OCI-LY3 (cell line): ENCODE measurements around the gene UNC119B.

Experiments
- H2AFZ ChIP-seq: fragments of 200-600, 300-600 bp; shearing (Covaris generic); 2 replicates; pipeline ENCODE4 v1.6.0; 2014; ENCODE audit warnings: antibody characterized with exemption, low read depth, low read length
- H3K27ac ChIP-seq: fragments of 200-600, 300-600 bp; sonication (generic); 2 replicates; pipeline ENCODE4 v1.5.1; 2014; ENCODE audit warnings: mild to moderate bottlenecking, low read length, moderate library complexity, mixed read lengths
- H3K27me3 ChIP-seq: fragments of 200-600, 300-600 bp; sonication (generic); 2 replicates; pipeline ENCODE4 v1.6.1; 2014; ENCODE audit warnings: low read depth, low read length, mixed read lengths
- H3K36me3 ChIP-seq: fragments of 200-600, 300-600 bp; sonication (generic); replicated peaks from 2 replicates; pipeline ENCODE3; 2014; ENCODE audit warnings: low read depth, low read length, mixed read lengths
- H3K4me1 ChIP-seq: fragments of 300-600, 200-600 bp; sonication (generic); 2 replicates; pipeline ENCODE4 v1.6.1; 2014; ENCODE audit warnings: low read length, mixed read lengths
- H3K4me2 ChIP-seq: fragments of 200-600, 300-600 bp; sonication (generic); 2 replicates; pipeline ENCODE4 v1.6.1; 2014; ENCODE audit warnings: low read length, mixed read lengths
- H3K4me3 ChIP-seq: fragments of 300-600, 200-600 bp; sonication (generic); 2 replicates; pipeline ENCODE4 v1.5.1; 2014; ENCODE audit warnings: antibody characterized with exemption, mild to moderate bottlenecking, low read length, moderate library complexity
- H3K79me2 ChIP-seq: fragments of 300-600, 200-600 bp; shearing (Covaris generic); 2 replicates; pipeline ENCODE4 v1.6.1; 2014; ENCODE audit warnings: mild to moderate bottlenecking, low read length, mixed read lengths
- H3K9ac ChIP-seq: fragments of 300-600, 200-600 bp; shearing (Covaris generic); 2 replicates; pipeline ENCODE4 v1.6.0; 2014; ENCODE audit warnings: mild to moderate bottlenecking, low read length, moderate library complexity
- H3K9me3 ChIP-seq: fragments of 200-600, 300-600 bp; shearing (Covaris generic); 2 replicates; pipeline ENCODE4 v1.6.1; 2014; ENCODE audit warnings: low read length, mixed read lengths; ENCODE audit not compliant: insufficient read depth
- H4K20me1 ChIP-seq: fragments of 200-600, 300-600 bp; sonication (generic); 2 replicates; pipeline ENCODE4 v1.6.1; 2016; ENCODE audit warnings: low read length, mixed read lengths; ENCODE audit not compliant: insufficient read depth
- CTCF ChIP-seq: fragments of 200-600, 300-600 bp; sonication (generic); IDR thresholded peaks from 2 replicates; pipeline ENCODE4 v1.5.1; 2014; ENCODE audit warnings: antibody characterized with exemption, low read length, low read depth
- EZH2phosphoT487 ChIP-seq: fragments of 200-600 bp; shearing (Covaris generic); IDR thresholded peaks from 2 replicates; pipeline ENCODE4 v1.6.1; 2018; ENCODE audit warnings: antibody characterized with exemption, mixed run types, low read depth

UNC119B gene

GRCh38 chr12:120693848-120694247 lies 16.4 kb upstream of the UNC119B start:
- H3K4me2 ChIP-seq: no peak overlapping the region
- peaks cover 53% of the 10 kb centered on the region for H4K20me1 ChIP-seq
- H3K27me3 ChIP-seq: no peaks in the 10 kb centered on the region
- H3K4me3 ChIP-seq: no peak overlapping the region
- H2AFZ ChIP-seq: no peak overlapping the region
- H3K9me3 ChIP-seq: no peaks in the 10 kb centered on the region
- TF ChIP-seq CTCF (no peak), EZH2phosphoT487 (no peak)
- H3K4me1 ChIP-seq: peaks cover 35% of the 10 kb centered on the region
- H3K36me3 ChIP-seq: peaks cover 72% of the 10 kb centered on the region
- H3K27ac ChIP-seq: no peak overlapping the region
- no peak overlapping the region for H3K9ac ChIP-seq
- H3K79me2 ChIP-seq: peaks cover 65% of the 10 kb centered on the region

GRCh38 chr12:120696626-120697025 lies 13.6 kb upstream of the UNC119B start:
- Histone ChIP-seq H3K36me3 (peaks cover 88% of the 10 kb centered on the region), H3K4me1 (peaks cover 29% of the 10 kb centered on the region), H3K27ac (peak overlapping the region; percentile 44), H2AFZ (no peak overlapping the region), H4K20me1 (peaks cover 27% of the 10 kb centered on the region), H3K79me2 (peaks cover 37% of the 10 kb centered on the region), H3K9ac (no peak overlapping the region), H3K4me3 (no peak overlapping the region), H3K9me3 (no peaks in the 10 kb centered on the region), H3K27me3 (no peaks in the 10 kb centered on the region), H3K4me2 (peak overlapping the region; percentile 32)
- no peak for TF ChIP-seq EZH2phosphoT487
- TF ChIP-seq CTCF: no peak

GRCh38 chr12:120697344-120697743 lies 12.9 kb upstream of the UNC119B start:
- peaks cover 23% of the 10 kb centered on the region for H4K20me1 ChIP-seq
- no peak overlapping the region for H2AFZ ChIP-seq
- peaks cover 30% of the 10 kb centered on the region for H3K79me2 ChIP-seq
- H3K27me3 ChIP-seq: no peaks in the 10 kb centered on the region
- H3K27ac ChIP-seq: 0 out of 2 replicates have a peak overlapping the region, but pooled peaks have one; percentile 44
- H3K9me3 ChIP-seq: no peaks in the 10 kb centered on the region
- peaks cover 29% of the 10 kb centered on the region for H3K4me1 ChIP-seq
- H3K4me2 ChIP-seq: no peak overlapping the region
- peaks cover 92% of the 10 kb centered on the region for H3K36me3 ChIP-seq
- H3K4me3 ChIP-seq: no peak overlapping the region
- H3K9ac ChIP-seq: no peak overlapping the region
- TF ChIP-seq EZH2phosphoT487: no peak
- no peak for TF ChIP-seq CTCF

- peaks cover 87% of the 10 kb centered on the region for H3K36me3 ChIP-seq
- H4K20me1 ChIP-seq: peaks cover 14% of the 10 kb centered on the region
- H3K9ac ChIP-seq: no peak overlapping the region
- peaks cover 17% of the 10 kb centered on the region for H3K79me2 ChIP-seq
- no peak for TF ChIP-seq EZH2phosphoT487
- no peak for TF ChIP-seq CTCF
- H2AFZ ChIP-seq: no peak overlapping the region
- no peaks in the 10 kb centered on the region for H3K27me3 ChIP-seq
- no peaks in the 10 kb centered on the region for H3K9me3 ChIP-seq
- no peak overlapping the region for H3K4me3 ChIP-seq
- no peak overlapping the region; the same call in 1 of the 2 replicates for H3K27ac ChIP-seq
- H3K4me2 ChIP-seq: no peak overlapping the region
- H3K4me1 ChIP-seq: peaks cover 29% of the 10 kb centered on the region
Measured at GRCh38 chr12:120698665-120699064, 11.6 kb upstream of the UNC119B start.
